Measurements from ENCODE around the gene DTX1. TPM values are rescaled to one million over a fixed set of nuclear protein-coding genes. Genes with fewer than 3 reads are reported as not detected.

Gene DTX1
- total RNA-seq, 1 donor from 2014 or later, result 4.5 TPM

DNA sequence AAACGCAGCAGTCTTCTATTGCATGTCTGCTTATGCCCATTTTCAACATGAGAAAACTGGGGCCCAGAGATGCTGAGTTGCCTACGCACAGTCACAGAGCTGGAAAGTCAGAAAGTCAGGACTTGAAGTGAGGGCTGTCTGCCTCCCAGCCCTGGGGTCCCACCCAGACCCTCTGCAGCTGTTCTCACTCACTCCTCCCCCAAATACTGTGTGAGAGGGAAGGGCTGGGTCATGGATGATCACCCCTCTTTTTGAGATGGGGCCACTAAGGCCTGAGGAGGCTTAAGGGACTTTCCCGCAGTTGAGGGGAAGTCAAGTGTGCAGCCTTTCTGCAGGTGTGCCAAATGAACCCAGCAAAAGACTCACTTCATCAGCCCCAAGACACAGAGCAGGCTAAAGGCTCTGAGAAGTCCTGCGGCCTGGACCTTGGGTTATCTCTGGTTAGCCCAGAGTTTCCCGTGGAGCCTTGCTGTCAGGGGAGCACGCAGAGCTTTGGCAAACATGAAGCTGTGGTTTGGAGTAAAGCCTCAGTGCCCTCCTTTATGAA is 18.7 kb downstream of the DTX1 start:
- H3K27me3 ChIP-seq, result no peaks in the 10 kb centered on the region
- H3K4me3 ChIP-seq, result no peak overlapping the region
- DNase-seq (ENCODE audit: low spot score in 2 of 2), result no peak
- H3K27ac ChIP-seq, result no peak overlapping the region
- TF ChIP-seq CTCF (IDR thresholded peaks at IDR 0.05), result no peak
- H3K4me1 ChIP-seq, result no peaks in the 10 kb centered on the region
- H3K36me3 ChIP-seq, result no peaks in the 10 kb centered on the region
- H3K9me3 ChIP-seq, result no peaks in the 10 kb centered on the region
- intact Hi-C loops (cut with DNase I), result no loop called here

GRCh38 chr12:113077057-113077858 is 20.7 kb downstream of the DTX1 start:
- no peak for TF ChIP-seq CTCF (IDR thresholded peaks at IDR 0.05)
- intact Hi-C loops (cut with DNase I), result no loop called here
- H3K9me3 ChIP-seq, result no peaks in the 10 kb centered on the region
- H3K4me1 ChIP-seq, result no peaks in the 10 kb centered on the region
- no peaks in the 10 kb centered on the region for H3K27me3 ChIP-seq
- no peak overlapping the region for H3K27ac ChIP-seq
- no peak overlapping the region for H3K4me3 ChIP-seq
- no peak for DNase-seq (ENCODE audit: low spot score in 2 of 2)
- no peaks in the 10 kb centered on the region for H3K36me3 ChIP-seq

DNA sequence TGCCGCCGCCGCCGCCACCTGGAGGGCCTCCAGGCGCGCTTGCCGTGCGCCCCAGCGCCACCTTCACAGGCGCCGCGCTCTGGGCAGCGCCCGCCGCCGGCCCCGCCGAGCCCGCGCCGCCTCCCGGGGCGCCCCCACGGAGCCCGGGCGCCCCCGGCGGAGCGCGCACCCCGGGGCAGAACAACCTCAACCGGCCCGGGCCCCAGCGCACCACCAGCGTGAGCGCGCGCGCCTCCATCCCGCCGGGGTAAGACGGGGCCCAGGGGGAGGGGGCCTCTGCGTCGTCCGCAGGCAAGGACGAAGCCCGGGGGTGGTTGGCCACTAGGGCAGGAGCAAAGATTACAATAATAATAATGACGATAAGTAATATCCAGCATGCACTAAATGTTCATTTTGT is 21.3 kb downstream of the DTX1 start:
- no peak for DNase-seq (ENCODE audit: low spot score in 2 of 2)
- Histone ChIP-seq H3K27me3 (no peaks in the 10 kb centered on the region), H3K4me3 (no peak overlapping the region), H3K27ac (no peak overlapping the region), H3K9me3 (no peaks in the 10 kb centered on the region), H3K4me1 (no peaks in the 10 kb centered on the region), H3K36me3 (no peaks in the 10 kb centered on the region)
- intact Hi-C loops (cut with DNase I), result no loop called here
- no peak for TF ChIP-seq CTCF (IDR thresholded peaks at IDR 0.05)

GRCh38 chr12:113081873-113082272 is 25.3 kb downstream of the DTX1 start:
- H3K27ac ChIP-seq, result no peak overlapping the region

GRCh38 chr12:113082486-113083148 is 26.1 kb downstream of the DTX1 start:
- Histone ChIP-seq H3K4me1 (no peaks in the 10 kb centered on the region), H3K36me3 (no peaks in the 10 kb centered on the region), H3K27ac (no peak overlapping the region), H3K9me3 (no peaks in the 10 kb centered on the region), H3K27me3 (no peaks in the 10 kb centered on the region), H3K4me3 (no peak overlapping the region)
- intact Hi-C loops (cut with DNase I), result no loop called here
- DNase-seq (ENCODE audit: low spot score in 2 of 2), result no peak
- no peak for TF ChIP-seq CTCF (IDR thresholded peaks at IDR 0.05)

More at GRCh38 chr12:113081873-113082272, 25.3 kb downstream of the DTX1 start:
- Histone ChIP-seq H3K36me3 (no peaks in the 10 kb centered on the region), H3K4me3 (no peak overlapping the region), H3K9me3 (no peaks in the 10 kb centered on the region), H3K27me3 (no peaks in the 10 kb centered on the region), H3K4me1 (no peaks in the 10 kb centered on the region)
- DNase-seq (ENCODE audit: low spot score in 2 of 2), result no peak
- no peak for TF ChIP-seq CTCF (IDR thresholded peaks at IDR 0.05)
- intact Hi-C loops (cut with DNase I), result no loop called here

Measured in ascending aorta (tissue), 2 donors.